Kidney (tissue), 14 donors: ENCODE results near the gene TNIP1. TPM values are rescaled to one million over a fixed set of nuclear protein-coding genes. Genes with fewer than 3 reads are reported as not detected.
A peak's percentile ranks its signal among the peaks of the same experiment; 100 is the strongest.

ENCODE experiments used
- DNase-seq, 5 donors: peaks; one replicate each; pipeline ENCODE4 v3.0.0-alpha.2; 2013 to 2020
- FAIRE-seq: peaks from 2 replicates; lab custom pipeline; 2012; peaks lifted over from hg19 to GRCh38; lab: Jason Lieb, UNC
- H3K27ac ChIP-seq, 2 donors: one replicate each; pipeline ENCODE4 v1.7.0; 2013; ENCODE audit warnings: low read depth in 2 of 2, low read length in 2 of 2, inconsistent platforms in 1 of 2
- H3K27me3 ChIP-seq: one replicate; pipeline ENCODE4 v1.7.1; 2013; ENCODE audit warnings: low read length, inconsistent platforms; ENCODE audit not compliant: control insufficient read depth, insufficient read depth
- H3K36me3 ChIP-seq, 3 donors: one replicate each; pipeline versions ENCODE4 v1.7.0 to v1.7.1; 2013; ENCODE audit warnings: low read length in 3 of 3, control low read depth in 1 of 3, inconsistent platforms in 1 of 3; ENCODE audit not compliant: insufficient read depth in 3 of 3, control insufficient read depth in 2 of 3
- H3K4me1 ChIP-seq, 3 donors: one replicate each; pipeline versions ENCODE4 v1.7.0 to v1.7.1; 2013; ENCODE audit warnings: low read length in 3 of 3, inconsistent platforms in 1 of 3, low read depth in 1 of 3; ENCODE audit not compliant: control insufficient read depth in 2 of 3, insufficient read depth in 2 of 3
- H3K4me3 ChIP-seq, 3 donors: one replicate each; pipeline versions ENCODE4 v1.7.0 to v1.8.1; 2013; ENCODE audit warnings: low read length in 3 of 3, control low read depth in 1 of 3, inconsistent platforms in 1 of 3
- H3K9ac ChIP-seq, 3 donors: one replicate each; pipeline versions ENCODE4 v1.7.0 to v1.7.1; 2013; ENCODE audit warnings: low read length in 3 of 3, control low read depth in 1 of 3, inconsistent platforms in 1 of 3
- H3K9me3 ChIP-seq, 3 donors: one replicate each; pipeline versions ENCODE4 v1.7.0 to v1.7.1; 2013; ENCODE audit warnings: low read length in 3 of 3, control low read depth in 1 of 3, inconsistent platforms in 1 of 3; ENCODE audit not compliant: control insufficient read depth in 2 of 3, insufficient read depth in 1 of 3
- intact Hi-C: fragments of 100-400 bp; cut with DNase I; formaldehyde crosslinking; loops from one replicate; pipeline ENCODE4 v1.11.1; 2022
- polyA plus RNA-seq: library from polyadenylated mRNA; stranded (reverse); fragments of 350-450 nt; fragmentation: Illumina TruSeq; extraction: RNeasy Lipid Tissue Mini Kit (QIAGEN cat#74804); gene quantifications from one replicate; pipeline ENCODE4 v1.2.3, GENCODE V29; 2014; ENCODE audit warnings: low read depth, low replicate concordance; ENCODE audit not compliant: insufficient read depth
- total RNA-seq: library from RNA; stranded (reverse); fragmentation: NEBNext Ultra II Directional; extraction: Animal tissue kit (Norgen Biotek cat#: 25700); gene quantifications from one replicate; pipeline ENCODE4 v1.2.1, GENCODE V29; 2021
- TF ChIP-seq, protein P1 (sequence below): IDR thresholded peaks from 3 replicates; pipeline ENCODE4 v1.5.1; 2012; ENCODE audit warnings: mild to moderate bottlenecking, moderate library complexity, borderline replicate concordance; ENCODE audit not compliant: insufficient read depth; ENCODE audit errors: extremely low read depth
- donor health status: control.
- donor health status: control.
- donor health status: control.
- donor health status: control.
- donor health status: control.
- donor health status: DM: yes; HTN: yes; CAD: no.
- donor health status: Normal renal cell carcinoma (clear cell type).

The TNIP1 gene
- total and polyA plus RNA-seq, 2 donors from 2014 or later: 109 to 132 TPM

DNA sequence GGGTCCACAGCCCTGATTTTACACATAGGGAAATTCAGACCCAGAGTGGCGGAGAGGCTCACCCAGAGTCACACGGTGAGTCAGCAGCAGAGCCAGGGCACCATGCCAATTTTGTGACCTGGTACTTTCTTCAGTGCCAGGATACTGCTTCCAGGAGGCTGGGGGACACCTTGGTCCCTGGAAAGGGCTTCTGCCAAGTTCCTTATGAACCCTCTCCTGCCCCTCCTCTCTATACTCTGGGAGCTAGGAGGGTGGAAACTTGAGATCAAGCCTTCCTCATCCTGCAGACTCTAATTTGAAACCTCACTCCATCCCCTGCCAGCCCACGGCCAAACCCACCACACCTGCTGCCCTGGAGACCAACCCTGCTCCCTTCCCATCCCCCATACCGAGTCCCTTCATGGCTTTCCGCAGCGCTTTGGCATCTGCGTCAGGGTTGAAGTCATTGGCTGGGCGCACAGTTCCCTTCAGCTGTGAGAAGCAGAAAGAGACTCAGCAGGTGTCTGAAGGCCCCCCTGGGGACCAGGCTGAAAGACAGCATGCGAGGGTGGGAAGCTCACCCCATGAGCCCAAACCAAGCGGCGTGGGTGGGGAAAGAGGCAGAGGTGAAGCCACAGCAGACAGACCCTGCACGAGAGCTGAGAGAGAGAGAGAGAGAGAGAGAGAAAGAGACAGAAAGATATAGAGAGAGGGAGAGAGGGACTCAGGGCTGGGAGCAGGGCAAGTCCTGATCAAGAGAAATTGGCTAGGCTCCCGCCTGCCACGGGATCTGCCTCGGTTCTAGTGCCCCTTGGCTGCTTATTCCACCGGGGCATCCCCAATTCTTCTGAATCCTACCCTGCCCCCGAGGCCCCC lies 43.3 kb upstream of the TNIP1 start:
- FAIRE-seq: no peak
- H3K27me3 ChIP-seq: no peaks in the 10 kb centered on the region
- intact Hi-C loops: no loop called here
- TF ChIP-seq, protein P1, sequence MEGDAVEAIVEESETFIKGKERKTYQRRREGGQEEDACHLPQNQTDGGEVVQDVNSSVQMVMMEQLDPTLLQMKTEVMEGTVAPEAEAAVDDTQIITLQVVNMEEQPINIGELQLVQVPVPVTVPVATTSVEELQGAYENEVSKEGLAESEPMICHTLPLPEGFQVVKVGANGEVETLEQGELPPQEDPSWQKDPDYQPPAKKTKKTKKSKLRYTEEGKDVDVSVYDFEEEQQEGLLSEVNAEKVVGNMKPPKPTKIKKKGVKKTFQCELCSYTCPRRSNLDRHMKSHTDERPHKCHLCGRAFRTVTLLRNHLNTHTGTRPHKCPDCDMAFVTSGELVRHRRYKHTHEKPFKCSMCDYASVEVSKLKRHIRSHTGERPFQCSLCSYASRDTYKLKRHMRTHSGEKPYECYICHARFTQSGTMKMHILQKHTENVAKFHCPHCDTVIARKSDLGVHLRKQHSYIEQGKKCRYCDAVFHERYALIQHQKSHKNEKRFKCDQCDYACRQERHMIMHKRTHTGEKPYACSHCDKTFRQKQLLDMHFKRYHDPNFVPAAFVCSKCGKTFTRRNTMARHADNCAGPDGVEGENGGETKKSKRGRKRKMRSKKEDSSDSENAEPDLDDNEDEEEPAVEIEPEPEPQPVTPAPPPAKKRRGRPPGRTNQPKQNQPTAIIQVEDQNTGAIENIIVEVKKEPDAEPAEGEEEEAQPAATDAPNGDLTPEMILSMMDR: no peak
- no peak overlapping the region for H3K9ac ChIP-seq
- no peak overlapping the region for H3K4me3 ChIP-seq
- H3K27ac ChIP-seq: no peak overlapping the region
- DNase-seq: peak in 3 of 5 donors; percentile 26 to 88 (median 31)
- H3K9me3 ChIP-seq: no peaks in the 10 kb centered on the region
- peaks cover 3 to 47% (median 37%) of the 10 kb centered on the region in 3 donors for H3K36me3 ChIP-seq
- H3K4me1 ChIP-seq: peaks cover 0 to 18% (median 6%) of the 10 kb centered on the region in 3 donors

DNA sequence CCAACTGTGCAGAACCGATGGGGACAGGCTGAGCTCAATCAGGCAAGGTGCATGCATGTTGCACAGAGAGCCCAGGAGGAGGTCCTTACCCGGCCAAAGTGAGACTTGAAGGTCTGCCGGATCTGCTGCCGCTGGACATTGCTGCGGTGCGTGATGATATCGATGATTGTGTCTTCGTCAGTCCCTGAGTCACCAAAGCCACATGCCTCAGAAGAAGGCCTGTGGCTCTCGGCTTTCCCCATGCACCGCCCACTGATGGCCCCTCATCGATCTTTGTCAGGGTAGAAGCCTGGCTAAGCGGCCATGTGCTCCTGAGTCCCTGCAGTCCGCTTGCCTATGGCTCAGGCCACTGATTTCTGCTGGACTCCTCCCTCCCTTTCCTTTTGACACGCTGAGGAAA lies 42.0 kb upstream of the TNIP1 start:
- Histone ChIP-seq H3K27ac (no peak overlapping the region), H3K27me3 (no peaks in the 10 kb centered on the region), H3K36me3 (peaks cover 3 to 43% (median 34%) of the 10 kb centered on the region in 3 donors), H3K9ac (no peak overlapping the region), H3K4me1 (peaks cover 0 to 18% (median 6%) of the 10 kb centered on the region in 3 donors), H3K9me3 (no peaks in the 10 kb centered on the region), H3K4me3 (no peak overlapping the region)
- DNase-seq (no peak), FAIRE-seq (no peak)
- TF ChIP-seq, protein P1: no peak
- intact Hi-C loops: no loop called here

DNA sequence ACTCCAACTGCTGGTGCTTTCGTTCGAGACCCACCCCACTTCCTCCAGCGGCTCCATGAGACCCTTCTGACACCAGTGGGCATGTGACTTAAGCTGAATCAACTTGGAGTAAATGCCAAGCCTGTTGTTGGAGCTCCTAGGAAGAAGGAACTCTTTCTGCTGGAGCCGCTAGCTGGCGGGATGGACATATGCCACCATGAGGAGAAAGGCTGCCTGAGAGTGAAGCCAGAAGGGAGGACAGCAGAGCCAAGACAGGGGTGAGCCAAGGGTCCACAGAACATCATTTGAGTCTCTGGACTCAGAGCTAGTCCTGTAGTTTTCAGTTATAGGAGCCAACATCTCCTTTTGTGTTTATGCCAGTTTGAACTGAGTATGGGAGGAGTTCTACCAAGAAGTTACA lies 40.8 kb upstream of the TNIP1 start:
- intact Hi-C loops: no loop called here
- DNase-seq (no peak), FAIRE-seq (no peak)
- peaks cover 0 to 18% (median 6%) of the 10 kb centered on the region in 3 donors for H3K4me1 ChIP-seq
- TF ChIP-seq, protein P1: no peak
- peaks cover 3 to 44% (median 37%) of the 10 kb centered on the region in 3 donors for H3K36me3 ChIP-seq
- H3K27me3 ChIP-seq: no peaks in the 10 kb centered on the region
- H3K4me3 ChIP-seq: no peak overlapping the region
- no peaks in the 10 kb centered on the region for H3K9me3 ChIP-seq
- no peak overlapping the region for H3K9ac ChIP-seq
- no peak overlapping the region for H3K27ac ChIP-seq
